HepG2 (cell line): ENCODE results near the gene SYNC. TPM values are rescaled to one million over a fixed set of nuclear protein-coding genes. Genes with fewer than 3 reads are reported as not detected.

Experiments
- ARID3A ChIP-seq: IDR thresholded peaks from 2 replicates; pipeline ENCODE4 v1.6.1; 2012; ENCODE audit warnings: low read depth, low read length, improper control_type of control experiment
- GPN1 ChIP-seq: sonication (generic); formaldehyde crosslinking; IDR thresholded peaks from 2 replicates; pipeline ENCODE4 v1.5.1; 2020; ENCODE audit warnings: missing genetic modification reagents, borderline replicate concordance
- HIVEP1 ChIP-seq: sonication (generic); formaldehyde crosslinking; IDR thresholded peaks from 2 replicates; pipeline ENCODE4 v1.4.0; 2020; ENCODE audit warnings: mild to moderate bottlenecking, missing genetic modification reagents
- KAT8 ChIP-seq: IDR thresholded peaks from 2 replicates; pipeline ENCODE4 v1.6.1; 2016; ENCODE audit warnings: missing genetic modification reagents, missing compliant biosample characterization
- NCOA5 ChIP-seq: sonication (generic); formaldehyde crosslinking; IDR thresholded peaks from 2 replicates; pipeline ENCODE4 v1.4.0; 2020; ENCODE audit warnings: missing genetic modification reagents
- NRL ChIP-seq: sonication (generic); formaldehyde crosslinking; IDR thresholded peaks from 2 replicates; pipeline ENCODE4 v1.5.0; 2020; ENCODE audit warnings: missing genetic modification reagents, mild to moderate bottlenecking, moderate library complexity, borderline replicate concordance
- RARA ChIP-seq: IDR thresholded peaks from 2 replicates; pipeline ENCODE4 v1.6.1; 2016; ENCODE audit warnings: missing genetic modification reagents, missing compliant biosample characterization
- RBM39 ChIP-seq: fragments of 200-400 bp; formaldehyde crosslinking; IDR thresholded peaks from one replicate; pipeline ENCODE4 v1.6.1; 2018; ENCODE audit warnings: antibody characterized with exemption, mild to moderate bottlenecking, low read depth, low read length; ENCODE audit not compliant: poor library complexity, severe bottlenecking
- SMAD3 ChIP-seq: sonication (generic); formaldehyde crosslinking; IDR thresholded peaks from 2 replicates; pipeline ENCODE4 v1.4.0; 2020; ENCODE audit warnings: missing genetic modification reagents
- SPEN ChIP-seq: sonication (generic); formaldehyde crosslinking; IDR thresholded peaks from 2 replicates; pipeline ENCODE4 v1.5.1; 2020; ENCODE audit warnings: low read depth, mild to moderate bottlenecking, missing genetic modification reagents
- UBTF ChIP-seq: sonication (generic); formaldehyde crosslinking; IDR thresholded peaks from 2 replicates; pipeline ENCODE4 v1.4.0; 2020; ENCODE audit warnings: mild to moderate bottlenecking, missing genetic modification reagents
- ZNF275 ChIP-seq: sonication (generic); formaldehyde crosslinking; IDR thresholded peaks from 2 replicates; pipeline ENCODE4 v1.8.0; 2022; ENCODE audit warnings: missing genetic modification reagents, mild to moderate bottlenecking, inconsistent platforms, borderline replicate concordance
- ZNF329 ChIP-seq: sonication (generic); formaldehyde crosslinking; IDR thresholded peaks from 2 replicates; pipeline ENCODE4 v1.9.0; 2021; ENCODE audit warnings: low read depth, mild to moderate bottlenecking, missing genetic modification reagents
- ZNF34 ChIP-seq: sonication (generic); formaldehyde crosslinking; IDR thresholded peaks from 2 replicates; pipeline ENCODE4 v1.4.0; 2020; ENCODE audit warnings: mild to moderate bottlenecking, missing genetic modification reagents, borderline replicate concordance
- ZNF441 ChIP-seq: sonication (generic); formaldehyde crosslinking; IDR thresholded peaks from 2 replicates; pipeline ENCODE4 v1.7.0; 2021; ENCODE audit warnings: missing genetic modification reagents, borderline replicate concordance
- ZNF674 ChIP-seq: sonication (generic); formaldehyde crosslinking; IDR thresholded peaks from 2 replicates; pipeline ENCODE4 v1.5.0; 2020; ENCODE audit warnings: low read depth, mild to moderate bottlenecking, missing genetic modification reagents
- ZNF770 ChIP-seq: sonication (generic); formaldehyde crosslinking; IDR thresholded peaks from 2 replicates; pipeline ENCODE4 v1.5.0; 2020; ENCODE audit warnings: mild to moderate bottlenecking, missing genetic modification reagents
- ZNF773 ChIP-seq: sonication (generic); formaldehyde crosslinking; IDR thresholded peaks from 2 replicates; pipeline ENCODE4 v1.4.0; 2020; ENCODE audit warnings: missing genetic modification reagents, borderline replicate concordance
- ZSCAN12 ChIP-seq: sonication (generic); formaldehyde crosslinking; IDR thresholded peaks from 2 replicates; pipeline ENCODE4 v1.9.0; 2021; ENCODE audit warnings: mild to moderate bottlenecking, missing genetic modification reagents
- ZSCAN9 ChIP-seq: IDR thresholded peaks from 2 replicates; pipeline ENCODE4 v1.6.1; 2016; ENCODE audit warnings: borderline replicate concordance
- polyA plus RNA-seq, 8 experiments: library from polyadenylated mRNA; depleted of rRNA in 3 of 8; stranded (reverse) in 7 of 8; unstranded in 1 of 8; fragments of >200 nt; fragmentation: Illumina TruSeq in 4 of 8; extraction: Trizol in 4 of 8; gene quantifications; 2 replicates each; pipeline versions ENCODE4 v1.2.1 to v1.2.3, GENCODE V29; 2011 to 2016; ENCODE audit warnings: low read depth in 4 of 8, missing spikeins in 1 of 8, mixed read lengths in 1 of 8; ENCODE audit not compliant: insufficient read depth in 1 of 8
- total RNA-seq, 5 experiments: library from RNA; depleted of rRNA; stranded (reverse); fragments of >200 nt; fragmentation: Illumina TruSeq; extraction: Trizol; gene quantifications; 2 replicates each; pipeline ENCODE4 v1.2.3, GENCODE V29; 2016; ENCODE audit warnings: low read depth in 1 of 5

SYNC gene
- total and polyA plus RNA-seq, 2 of the 13 experiments (the other 11 are each of a cell fraction or from before 2014, with no cell fraction given), result 2.4 to 5.4 TPM

- peak; percentile 94 for TF ChIP-seq KAT8 (CRISPR knock-in tag)
- peak; percentile 89 for TF ChIP-seq SPEN (CRISPR knock-in tag)
- TF ChIP-seq ZNF441, result peak; percentile 83; the same call in 1 of the 2 replicates
- no peak for TF ChIP-seq NCOA5 (CRISPR knock-in tag)
- TF ChIP-seq ZNF770, result peak; percentile 85
- peak; percentile 68; the same call in 1 of the 2 replicates for TF ChIP-seq SMAD3 (CRISPR knock-in tag)
- TF ChIP-seq UBTF (CRISPR knock-in tag), result peak; percentile 37; the same call in 1 of the 2 replicates
- peak; percentile 81; the same call in 1 of the 2 replicates for TF ChIP-seq NRL (CRISPR knock-in tag)
- peak; percentile 54 for TF ChIP-seq RBM39
- TF ChIP-seq ZNF329, result 0 out of 2 replicates have a peak, but pooled peaks have one; percentile 58
- 0 out of 2 replicates have a peak, but pooled peaks have one; percentile 81 for TF ChIP-seq ZNF34 (CRISPR knock-in tag)
- 0 out of 2 replicates have a peak, but pooled peaks have one; percentile 31 for TF ChIP-seq HIVEP1 (CRISPR knock-in tag)
- 0 out of 2 replicates have a peak, but pooled peaks have one; percentile 43 for TF ChIP-seq ZSCAN9
- no peak for TF ChIP-seq ZSCAN12
- no peak for TF ChIP-seq ZNF674 (CRISPR knock-in tag)
- no peak for TF ChIP-seq ZNF773 (CRISPR knock-in tag)
- TF ChIP-seq ZNF275 (CRISPR knock-in tag), result peak; percentile 33; the same call in 1 of the 2 replicates
- no peak for TF ChIP-seq GPN1 (CRISPR knock-in tag)
- TF ChIP-seq RARA (CRISPR knock-in tag), result peak; percentile 49
- TF ChIP-seq ARID3A, result 0 out of 2 replicates have a peak, but pooled peaks have one; percentile 39
Observed at GRCh38 chr1:32736812-32737791, 34.5 kb upstream of the SYNC start (continued).
